H9 (cell line): Measurements from ENCODE around the gene CNN3. TPM values are rescaled to one million over a fixed set of nuclear protein-coding genes. Genes with fewer than 3 reads are reported as not detected.

ENCODE experiments used
- DNase-seq: peaks from one replicate; pipeline ENCODE4 v3.0.0-alpha.2; 2017
- H2AFZ ChIP-seq: one replicate; pipeline ENCODE4 v1.6.1; 2013; ENCODE audit warnings: mild to moderate bottlenecking, low read length, control low read depth, moderate library complexity
- H2AK5ac ChIP-seq: 2 replicates; pipeline ENCODE4 v1.6.1; 2013; ENCODE audit warnings: low read length, control low read depth, mixed read lengths; ENCODE audit not compliant: insufficient read length
- H2BK120ac ChIP-seq: one replicate; pipeline ENCODE4 v1.6.1; 2013; ENCODE audit warnings: low read depth, mild to moderate bottlenecking, low read length, control low read depth, inconsistent platforms; ENCODE audit not compliant: poor library complexity, severe bottlenecking
- H2BK12ac ChIP-seq: 2 replicates; pipeline ENCODE4 v1.6.1; 2013; ENCODE audit warnings: low read length, control low read depth, mixed read lengths, low read depth; ENCODE audit not compliant: insufficient read length
- H2BK15ac ChIP-seq: 2 replicates; pipeline ENCODE4 v1.6.1; 2013; ENCODE audit warnings: low read depth, low read length, control low read depth
- H2BK20ac ChIP-seq: one replicate; pipeline ENCODE4 v1.6.1; 2013; ENCODE audit warnings: low read depth, mild to moderate bottlenecking, low read length, control low read depth, inconsistent platforms; ENCODE audit not compliant: poor library complexity, severe bottlenecking
- H2BK5ac ChIP-seq: 2 replicates; pipeline ENCODE4 v1.6.1; 2013; ENCODE audit warnings: low read length, control low read depth, mixed read lengths; ENCODE audit not compliant: insufficient read length
- H3K14ac ChIP-seq: 2 replicates; pipeline ENCODE4 v1.6.1; 2013; ENCODE audit warnings: low read length, control low read depth; ENCODE audit not compliant: insufficient read depth
- H3K18ac ChIP-seq: 2 replicates; pipeline ENCODE4 v1.6.1; 2013; ENCODE audit warnings: low read depth, mild to moderate bottlenecking, mixed read lengths, low read length, control low read depth; ENCODE audit not compliant: insufficient read length
- H3K23ac ChIP-seq: 2 replicates; pipeline ENCODE4 v1.6.1; 2013; ENCODE audit warnings: low read length, control low read depth, mixed read lengths, low read depth; ENCODE audit not compliant: insufficient read length
- H3K23me2 ChIP-seq: 2 replicates; pipeline ENCODE4 v1.6.1; 2013; ENCODE audit warnings: low read depth, mild to moderate bottlenecking, mixed read lengths, low read length, control low read depth; ENCODE audit not compliant: insufficient read length, poor library complexity, severe bottlenecking
- H3K27ac ChIP-seq: 2 replicates; pipeline ENCODE4 v1.5.1; 2013; ENCODE audit warnings: low read length, control low read depth, mixed read lengths, low read depth; ENCODE audit not compliant: insufficient read length
- H3K27me3 ChIP-seq: 2 replicates; pipeline ENCODE4 v1.6.1; 2013; ENCODE audit warnings: low read length, control low read depth, inconsistent platforms; ENCODE audit not compliant: insufficient read depth
- H3K4ac ChIP-seq: 2 replicates; pipeline ENCODE4 v1.6.1; 2013; ENCODE audit warnings: low read depth, mild to moderate bottlenecking, control low read depth, inconsistent platforms, low read length, moderate library complexity
- H3K4me1 ChIP-seq: 2 replicates; pipeline ENCODE4 v1.6.1; 2013; ENCODE audit warnings: low read length, control low read depth, inconsistent platforms; ENCODE audit not compliant: insufficient read depth
- H3K4me2 ChIP-seq: 2 replicates; pipeline ENCODE4 v1.6.1; 2013; ENCODE audit warnings: low read length, control low read depth, mixed read lengths; ENCODE audit not compliant: insufficient read length, insufficient read depth
- H3K56ac ChIP-seq: 2 replicates; pipeline ENCODE4 v1.6.1; 2013; ENCODE audit warnings: low read depth, mild to moderate bottlenecking, mixed read lengths, low read length, control low read depth; ENCODE audit not compliant: insufficient read length
- H3K79me1 ChIP-seq: 2 replicates; pipeline ENCODE4 v1.6.1; 2013; ENCODE audit warnings: low read depth, mild to moderate bottlenecking, moderate library complexity, low read length, control low read depth, inconsistent platforms; ENCODE audit not compliant: insufficient read depth, poor library complexity, severe bottlenecking
- H3K79me2 ChIP-seq: 2 replicates; pipeline ENCODE4 v1.6.1; 2013; ENCODE audit warnings: low read length, control low read depth, inconsistent platforms; ENCODE audit not compliant: insufficient read depth
- H3K9ac ChIP-seq: 2 replicates; pipeline ENCODE4 v1.6.1; 2013; ENCODE audit warnings: low read length, control low read depth, mixed read lengths; ENCODE audit not compliant: insufficient read length; ENCODE audit errors: extremely low read depth
- H3K9me3 ChIP-seq: one replicate; pipeline ENCODE4 v1.6.1; 2013; ENCODE audit warnings: low read depth, low read length, inconsistent platforms; ENCODE audit not compliant: control insufficient read depth
- H3T11ph ChIP-seq: one replicate; pipeline ENCODE4 v1.6.1; 2013; ENCODE audit warnings: mild to moderate bottlenecking, low read length, control low read depth, inconsistent platforms
- H4K20me1 ChIP-seq: one replicate; pipeline ENCODE4 v1.6.1; 2013; ENCODE audit not compliant: control insufficient read depth, insufficient read length, insufficient read depth
- H4K5ac ChIP-seq: 2 replicates; pipeline ENCODE4 v1.6.1; 2013; ENCODE audit warnings: low read depth, mild to moderate bottlenecking, mixed read lengths, low read length, control low read depth; ENCODE audit not compliant: insufficient read length
- H4K8ac ChIP-seq: replicated peaks from 2 replicates; pipeline ENCODE4 v1.6.1; 2013; ENCODE audit warnings: low read length, control low read depth, mixed read lengths, low read depth; ENCODE audit not compliant: insufficient read length
- H4K91ac ChIP-seq: 2 replicates; pipeline ENCODE4 v1.6.1; 2013; ENCODE audit warnings: low read depth, mild to moderate bottlenecking, moderate library complexity, mixed read lengths, low read length, control low read depth; ENCODE audit not compliant: insufficient read length
- H3K27ac Mint-ChIP-seq, 3 experiments: 2 replicates in 2 of 3; 3 replicates in 1 of 3; pipeline ENCODE4 v1.8.0; 2020 to 2021; ENCODE audit warnings: mixed read lengths in 3 of 3, mild to moderate bottlenecking in 1 of 3, moderate library complexity in 1 of 3
- H3K27me3 Mint-ChIP-seq: 2 replicates; pipeline ENCODE4 v1.8.0; 2021; ENCODE audit warnings: low read depth, mild to moderate bottlenecking, moderate library complexity, mixed read lengths
- H3K36me3 Mint-ChIP-seq, 3 experiments: 2 replicates in 2 of 3; 3 replicates in 1 of 3; pipeline ENCODE4 v1.8.0; 2020 to 2021; ENCODE audit warnings: low read depth in 3 of 3, mixed read lengths in 3 of 3; ENCODE audit not compliant: insufficient read depth in 1 of 3
- H3K4me1 Mint-ChIP-seq, 2 experiments: 2 replicates each; pipeline ENCODE4 v1.8.0; 2020; ENCODE audit warnings: mixed read lengths in 2 of 2
- H3K4me3 Mint-ChIP-seq, 2 experiments: 2 replicates in 1 of 2; 3 replicates in 1 of 2; pipeline ENCODE4 v1.8.0; 2020 to 2021; ENCODE audit warnings: mild to moderate bottlenecking in 2 of 2, mixed read lengths in 2 of 2, moderate library complexity in 1 of 2
- H3K9me3 Mint-ChIP-seq, 2 experiments: 2 replicates in 1 of 2; 3 replicates in 1 of 2; pipeline ENCODE4 v1.8.0; 2020; ENCODE audit warnings: mild to moderate bottlenecking in 2 of 2, mixed read lengths in 2 of 2, moderate library complexity in 1 of 2
- CTCF ChIP-seq: fragments of 200-600 bp; sonication (generic); conservative IDR thresholded peaks from 3 replicates; pipeline ENCODE4 v1.8.0; 2021; ENCODE audit warnings: antibody characterized with exemption, mild to moderate bottlenecking
- WGBS: extraction: QIAGEN DNeasy Blood & Tissue Kit; methylation state at CpG from one replicate; pipeline ENCODE4 v1.1.7; 2013; ENCODE audit warnings: missing lambda C conversion rate, low lambda C conversion rate, mixed read lengths; ENCODE audit not compliant: insufficient read length; ENCODE audit errors: extremely low coverage; 5-methylcytosine and 5-hydroxymethylcytosine counted together
- total RNA-seq: library from RNA; stranded (reverse); gene quantifications from 2 replicates; pipeline ENCODE4 v1.2.1, GENCODE V29; 2021

Gene CNN3
- total RNA-seq, 1 experiment from 2014 or later: 279 TPM

- no peak overlapping the region for H2BK5ac ChIP-seq
- no peak overlapping the region for H3K18ac ChIP-seq
- no peak overlapping the region for H3K27ac ChIP-seq
- no peak overlapping the region for H3K9ac ChIP-seq
- no peak overlapping the region for H2AFZ ChIP-seq
- no peaks in the 10 kb centered on the region for H4K20me1 ChIP-seq
- peaks cover 17 to 31% (median 23%) of the 10 kb centered on the region in 3 experiments for H3K36me3 Mint-ChIP-seq
- no peaks in the 10 kb centered on the region for H3K27me3 ChIP-seq
- peaks cover 80% of the 10 kb centered on the region for H3K79me2 ChIP-seq
- H2BK20ac ChIP-seq: no peak overlapping the region
- no peak overlapping the region for H4K91ac ChIP-seq
- no peak overlapping the region for H3K4me3 Mint-ChIP-seq
- no peak overlapping the region for H4K8ac ChIP-seq
- no peak overlapping the region for H3K14ac ChIP-seq
- no peaks in the 10 kb centered on the region for H3K9me3 Mint-ChIP-seq
- H2AK5ac ChIP-seq: no peak overlapping the region
- H3K23me2 ChIP-seq: no peaks in the 10 kb centered on the region
- DNase-seq: no peak
- H3K27ac Mint-ChIP-seq: no peak overlapping the region
- no peak overlapping the region for H2BK12ac ChIP-seq
- no peak overlapping the region for H3K56ac ChIP-seq
- H3K4me1 Mint-ChIP-seq: peaks cover 75 to 77% of the 10 kb centered on the region in 2 experiments
- no peak overlapping the region for H2BK15ac ChIP-seq
- no peak overlapping the region for H3T11ph ChIP-seq
- H3K27me3 Mint-ChIP-seq: no peaks in the 10 kb centered on the region; the same call in 1 of the 2 replicates
- H3K23ac ChIP-seq: no peak overlapping the region
- WGBS: no CpG with 5 or more reads among the region's 6 CpGs
- no peak overlapping the region for H4K5ac ChIP-seq
- no peak overlapping the region for H3K4me2 ChIP-seq
- no peak overlapping the region for H3K4ac ChIP-seq
- H3K9me3 ChIP-seq: no peaks in the 10 kb centered on the region
- no peak for TF ChIP-seq CTCF
- no peak overlapping the region for H2BK120ac ChIP-seq
- H3K4me1 ChIP-seq: peaks cover 5% of the 10 kb centered on the region
- peaks cover 7% of the 10 kb centered on the region for H3K79me1 ChIP-seq
Measured at GRCh38 chr1:94917251-94917650, 9.7 kb downstream of the CNN3 start.
